ENCODE data around the gene PCDHA4.
A peak's percentile ranks its signal among the peaks of the same experiment; 100 is the strongest.

- TF ChIP-seq ZNF274 (IDR thresholded peaks at IDR 0.05; ENCODE audit: borderline replicate concordance, extremely low read depth, low read length) (no peak), CTCF (IDR thresholded peaks at IDR 0.05; ENCODE audit: control extremely low read depth in 1 of 3, insufficient read depth in 1 of 3, low read depth in 1 of 3, low read length in 3 of 3) (peak; percentile 75 to 81 (median 81)), SP2 (IDR thresholded peaks at IDR 0.05; ENCODE audit: low read length) (no peak), TAF1 (IDR thresholded peaks at IDR 0.05; ENCODE audit: low read depth, low read length) (no peak), TEAD4 (IDR thresholded peaks at IDR 0.05; ENCODE audit: low read depth, low read length) (0 out of 2 replicates have a peak, but pooled peaks have one; percentile 32)
These were observed at the start of gene PCDHA4 for GRCh38 chr5:140806834-140807775.
